ENCODE measurements around the gene HELZ2.

GRCh38 chr20:63590218-63591146 is 16.4 kb upstream of the HELZ2 start:
- TF ChIP-seq CTCF (IDR thresholded peaks at IDR 0.05) (no peak), POLR2A (IDR thresholded peaks at IDR 0.05) (no peak)
